Memory B cell (primary cell): ENCODE results near the gene SNPH.

Experiments used
- ATAC-seq: fragments of 150-1000 bp; cut with Tn5 transposase; 2 replicates; pipeline ENCODE4 v1.10.0; 2021; ENCODE audit warnings: low read depth, mild to moderate bottlenecking, moderate library complexity
- DNase-seq, 2 donors: peaks; one replicate each; pipeline ENCODE4 v3.0.0; 2022; ENCODE audit warnings: low spot score in 2 of 2
- H3K27ac Mint-ChIP-seq: one replicate; pipeline ENCODE4 v1.8.0; 2022; ENCODE audit warnings: mild to moderate bottlenecking, moderate library complexity, mixed read lengths
- H3K27me3 Mint-ChIP-seq: one replicate; pipeline ENCODE4 v1.8.0; 2022; ENCODE audit warnings: mixed read lengths
- H3K36me3 Mint-ChIP-seq: one replicate; pipeline ENCODE4 v1.8.0; 2022; ENCODE audit warnings: mild to moderate bottlenecking, mixed read lengths
- H3K4me1 Mint-ChIP-seq: one replicate; pipeline ENCODE4 v1.8.0; 2022; ENCODE audit warnings: mixed read lengths
- H3K4me3 Mint-ChIP-seq: one replicate; pipeline ENCODE4 v1.8.0; 2022; ENCODE audit warnings: mild to moderate bottlenecking, moderate library complexity, mixed read lengths
- H3K9me3 Mint-ChIP-seq: one replicate; pipeline ENCODE4 v1.8.0; 2022; ENCODE audit warnings: mixed read lengths

SNPH gene

DNA sequence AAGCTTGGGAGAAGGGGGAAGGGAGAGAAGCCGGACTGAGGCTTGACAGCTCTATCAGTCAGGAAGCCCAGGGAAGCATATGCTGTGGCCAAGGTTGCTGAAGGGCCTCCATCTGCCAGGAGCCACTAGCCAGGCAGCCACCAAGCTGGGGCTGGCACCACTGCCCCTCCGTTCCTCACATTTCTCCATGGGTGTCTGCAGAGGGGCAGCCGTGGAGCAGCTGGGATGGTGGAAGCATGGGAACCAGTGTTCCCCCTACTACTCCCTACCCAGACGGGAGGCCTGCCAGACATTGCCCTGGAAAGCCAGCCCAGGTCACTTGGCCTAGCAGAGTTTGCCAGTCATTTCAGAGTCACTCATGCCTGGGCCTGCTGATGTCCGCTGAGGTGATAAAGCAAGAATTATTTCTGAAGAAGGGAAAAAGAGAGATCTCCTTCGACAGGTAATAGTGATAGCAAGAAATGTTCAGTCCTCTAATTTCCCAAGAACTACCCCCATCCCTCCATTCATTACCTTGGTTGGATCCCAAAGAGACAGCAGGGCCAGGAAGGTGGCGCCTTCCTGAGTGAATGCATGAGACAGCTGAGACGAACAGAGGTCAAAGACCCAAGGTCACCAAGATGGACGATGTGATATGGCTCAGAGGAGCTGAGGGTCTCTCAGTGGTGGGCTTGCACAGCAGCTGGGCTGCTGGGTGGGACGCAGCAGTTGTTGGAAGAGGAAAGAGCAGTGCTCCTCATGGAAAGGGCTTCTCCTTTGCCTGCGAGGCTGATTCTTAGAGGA lies 21.9 kb downstream of the SNPH start:
- ATAC-seq (no peak), DNase-seq (no peak)
- Mint-ChIP-seq H3K9me3 (no peaks in the 10 kb centered on the region), H3K4me1 (no peaks in the 10 kb centered on the region), H3K27ac (no peak overlapping the region), H3K4me3 (no peak overlapping the region), H3K27me3 (peaks cover 4% of the 10 kb centered on the region), H3K36me3 (peaks cover 3% of the 10 kb centered on the region)

DNA sequence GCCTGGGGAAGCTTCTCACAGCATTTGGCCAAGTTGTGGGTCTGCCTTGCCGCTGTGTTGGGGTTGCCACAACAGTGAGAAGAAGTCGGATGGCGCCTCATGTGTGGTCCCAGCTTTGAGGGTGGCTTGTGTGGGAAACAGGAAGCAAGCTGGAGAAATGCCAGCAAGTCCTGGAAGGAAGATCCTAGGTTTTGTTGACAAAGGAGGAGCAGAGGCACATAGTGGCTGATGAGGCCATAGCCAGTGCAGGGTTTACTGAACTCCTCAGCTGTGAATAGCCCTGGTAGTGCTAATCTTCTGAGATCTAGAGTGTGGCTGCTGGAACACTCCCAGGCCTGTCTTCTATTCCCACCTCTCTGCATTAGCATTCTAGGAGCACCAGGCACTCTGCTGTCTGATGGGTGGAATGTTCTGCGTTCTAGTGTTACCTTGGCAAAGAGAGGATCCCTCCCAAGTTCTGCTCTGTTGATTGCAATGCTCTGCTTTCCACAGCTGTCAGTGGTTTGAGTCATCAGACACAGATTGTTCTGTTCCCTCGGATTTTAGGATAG lies 25.2 kb downstream of the SNPH start:
- no peaks in the 10 kb centered on the region for H3K9me3 Mint-ChIP-seq
- no peak for DNase-seq
- ATAC-seq = no peak
- no peak overlapping the region for H3K27ac Mint-ChIP-seq
- no peaks in the 10 kb centered on the region for H3K36me3 Mint-ChIP-seq
- H3K4me1 Mint-ChIP-seq = no peaks in the 10 kb centered on the region
- H3K27me3 Mint-ChIP-seq = no peaks in the 10 kb centered on the region
- H3K4me3 Mint-ChIP-seq = no peak overlapping the region

DNA sequence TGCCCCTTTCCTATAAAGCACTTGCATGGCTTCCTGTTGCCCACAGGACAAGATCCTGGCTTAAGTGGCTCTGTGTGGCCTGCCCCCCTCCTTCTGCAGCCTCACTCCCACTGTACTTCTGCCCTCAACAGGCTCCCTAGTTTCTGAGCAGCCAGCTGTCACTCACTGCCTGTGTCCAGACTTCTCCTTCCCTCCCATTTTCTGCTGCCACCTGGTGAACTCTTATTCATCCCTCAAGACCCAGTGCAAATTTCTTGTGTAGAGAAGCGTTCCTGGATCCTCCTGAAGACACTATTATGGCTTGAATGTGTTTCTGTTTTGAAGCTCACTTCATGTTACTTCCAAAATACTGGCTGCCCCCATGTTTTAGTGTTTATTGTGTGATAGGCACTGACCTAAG lies 26.5 kb downstream of the SNPH start:
- H3K9me3 Mint-ChIP-seq = no peaks in the 10 kb centered on the region
- no peaks in the 10 kb centered on the region for H3K27me3 Mint-ChIP-seq
- no peak overlapping the region for H3K4me3 Mint-ChIP-seq
- no peaks in the 10 kb centered on the region for H3K4me1 Mint-ChIP-seq
- H3K27ac Mint-ChIP-seq = no peak overlapping the region
- no peak for DNase-seq
- ATAC-seq = no peak
- no peaks in the 10 kb centered on the region for H3K36me3 Mint-ChIP-seq

DNA sequence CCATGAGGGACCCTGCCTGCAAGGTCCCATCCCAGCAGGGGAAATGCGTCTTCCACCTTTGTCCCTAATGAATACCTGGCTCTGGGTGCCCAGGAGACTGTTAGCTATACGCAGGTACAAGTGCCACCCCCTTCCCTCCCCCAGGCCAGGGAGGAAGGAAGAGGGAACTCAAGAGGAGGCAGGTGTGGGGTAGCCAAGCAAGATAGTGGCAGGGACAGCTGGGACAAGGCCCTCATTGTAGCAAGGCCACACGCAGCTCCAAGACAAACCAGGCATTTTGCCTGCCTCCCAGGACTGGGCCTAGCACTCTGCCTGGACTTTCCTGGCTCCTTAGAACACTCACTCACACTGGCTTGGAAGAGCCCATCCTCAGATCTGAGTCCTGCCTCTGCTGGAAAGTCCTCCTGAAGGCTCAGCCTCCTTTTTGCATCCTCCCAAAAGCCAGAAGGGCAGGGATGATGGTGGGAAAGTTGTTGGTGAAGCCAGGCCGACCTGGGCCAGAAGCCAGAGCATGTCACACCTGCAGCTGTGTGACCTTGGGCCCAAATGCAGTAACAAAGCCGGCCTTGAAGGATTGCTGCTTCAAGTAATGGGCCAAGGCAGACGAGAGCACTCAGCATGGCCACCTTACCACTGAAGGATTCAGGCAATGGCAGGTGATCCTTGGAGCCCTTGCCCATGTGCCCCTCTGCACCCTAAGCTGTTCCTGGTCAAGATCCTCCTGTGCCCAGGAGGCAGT lies 27.7 kb downstream of the SNPH start:
- Mint-ChIP-seq H3K27me3 (no peaks in the 10 kb centered on the region), H3K4me1 (no peaks in the 10 kb centered on the region), H3K9me3 (no peaks in the 10 kb centered on the region), H3K36me3 (no peaks in the 10 kb centered on the region), H3K27ac (no peak overlapping the region), H3K4me3 (no peak overlapping the region)
- DNase-seq = no peak
- no peak for ATAC-seq

DNA sequence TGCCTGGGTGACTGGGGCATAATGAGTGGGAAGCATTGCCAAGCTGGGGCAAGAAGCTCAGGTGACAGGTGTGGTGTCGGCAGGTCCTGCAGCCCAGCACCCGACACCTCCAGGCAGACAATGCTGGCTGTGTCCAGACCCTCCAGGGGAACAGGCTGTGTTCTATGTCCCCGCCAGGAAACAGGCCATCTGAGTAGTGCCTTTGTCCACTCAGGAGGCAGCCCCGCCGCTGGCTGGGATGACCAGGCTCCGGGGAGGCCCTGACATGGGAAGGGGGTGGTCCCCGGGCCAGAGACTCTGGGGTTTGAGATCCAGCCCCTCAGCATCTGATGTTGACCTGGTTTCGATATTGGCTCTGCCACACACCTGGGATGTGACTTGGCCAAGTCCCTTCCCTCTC lies 28.4 kb downstream of the SNPH start:
- Mint-ChIP-seq H3K4me3 (no peak overlapping the region), H3K36me3 (no peaks in the 10 kb centered on the region), H3K27me3 (no peaks in the 10 kb centered on the region), H3K4me1 (no peaks in the 10 kb centered on the region), H3K27ac (no peak overlapping the region), H3K9me3 (no peaks in the 10 kb centered on the region)
- DNase-seq = no peak
- no peak for ATAC-seq

DNA sequence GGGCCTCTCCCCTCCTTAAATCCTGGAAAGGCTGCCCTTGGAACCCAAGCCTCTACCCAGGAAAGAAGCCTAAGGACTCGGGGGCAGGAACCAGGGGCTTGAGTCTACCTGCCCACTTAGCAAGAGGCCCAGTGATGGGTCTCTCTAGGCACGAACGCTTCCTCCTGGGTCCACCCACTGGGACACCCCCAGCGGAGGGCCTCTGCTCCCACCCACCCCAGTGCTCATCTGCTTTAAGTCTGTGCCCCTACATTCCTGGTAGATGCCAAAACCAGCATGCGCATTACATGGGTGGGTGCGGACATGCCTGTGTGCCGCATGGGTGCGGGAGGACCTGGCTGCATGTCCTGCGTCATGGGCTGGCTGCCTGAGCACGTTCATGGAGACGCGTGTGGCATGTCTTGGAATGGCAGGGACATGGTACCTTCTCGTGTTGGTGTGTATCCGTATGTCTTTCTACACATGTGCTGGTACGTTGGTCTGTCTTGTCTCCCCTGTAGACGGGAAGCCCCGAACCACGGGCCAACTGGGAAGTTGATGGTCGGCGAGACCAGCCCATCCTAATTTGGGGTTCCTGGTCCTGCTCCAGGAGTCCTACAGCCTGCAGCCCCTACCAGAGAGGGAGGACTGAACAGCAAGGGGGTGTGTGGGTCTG lies 29.3 kb downstream of the SNPH start:
- Mint-ChIP-seq H3K27me3 (no peaks in the 10 kb centered on the region), H3K36me3 (no peaks in the 10 kb centered on the region), H3K4me3 (no peak overlapping the region), H3K9me3 (no peaks in the 10 kb centered on the region), H3K27ac (no peak overlapping the region), H3K4me1 (no peaks in the 10 kb centered on the region)
- DNase-seq (no peak), ATAC-seq (no peak)

DNA sequence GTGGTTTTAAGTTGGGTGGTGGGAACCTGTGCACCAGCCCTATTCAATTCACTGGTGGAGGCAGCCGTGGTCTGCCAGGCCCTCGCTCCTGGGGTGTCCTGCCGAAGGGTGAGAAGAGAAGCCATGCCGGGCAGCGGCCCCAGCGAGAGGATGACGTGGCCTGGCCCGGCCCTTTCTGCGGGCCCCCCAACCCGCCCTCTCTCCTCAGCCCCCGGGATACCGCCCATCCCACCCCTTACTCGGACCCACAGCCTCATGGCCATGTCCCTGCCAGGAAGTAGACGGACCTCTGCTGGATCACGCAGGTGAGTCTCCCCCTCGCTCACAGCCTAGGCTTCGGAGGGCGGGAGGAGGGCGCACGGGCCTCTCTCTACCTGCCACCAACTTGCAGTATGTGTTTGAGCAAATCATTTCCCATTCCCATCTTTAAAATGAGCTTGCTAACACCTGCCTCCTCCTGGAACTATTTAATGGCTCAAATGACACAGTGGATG lies 30.1 kb downstream of the SNPH start:
- Mint-ChIP-seq H3K27ac (no peak overlapping the region), H3K4me1 (peaks cover 3% of the 10 kb centered on the region), H3K27me3 (no peaks in the 10 kb centered on the region), H3K4me3 (no peak overlapping the region), H3K36me3 (no peaks in the 10 kb centered on the region), H3K9me3 (no peaks in the 10 kb centered on the region)
- ATAC-seq = no peak
- DNase-seq = no peak

DNA sequence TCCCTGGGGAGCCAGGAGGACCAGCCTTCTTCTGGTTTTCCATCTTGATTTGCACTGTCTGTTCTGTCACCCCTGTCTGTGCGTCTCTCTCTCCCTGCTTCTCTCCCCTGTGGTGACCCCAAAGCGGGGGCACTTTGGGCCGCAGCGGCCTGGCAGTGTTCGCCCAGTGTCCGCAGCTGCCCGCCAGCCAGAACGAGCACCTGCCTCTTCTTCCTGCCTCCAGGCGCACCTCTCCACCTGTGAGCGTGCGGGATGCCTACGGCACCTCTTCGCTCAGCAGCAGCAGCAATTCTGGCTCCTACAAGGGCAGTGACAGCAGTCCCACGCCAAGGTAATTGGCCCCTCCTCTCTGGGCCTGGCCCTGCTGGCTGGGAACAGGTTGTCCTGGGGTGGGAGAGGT lies 30.8 kb downstream of the SNPH start:
- no peak for DNase-seq
- H3K4me1 Mint-ChIP-seq = peaks cover 4% of the 10 kb centered on the region
- H3K27ac Mint-ChIP-seq = no peak overlapping the region
- ATAC-seq = no peak
- H3K27me3 Mint-ChIP-seq = no peaks in the 10 kb centered on the region
- no peaks in the 10 kb centered on the region for H3K36me3 Mint-ChIP-seq
- no peak overlapping the region for H3K4me3 Mint-ChIP-seq
- no peaks in the 10 kb centered on the region for H3K9me3 Mint-ChIP-seq

DNA sequence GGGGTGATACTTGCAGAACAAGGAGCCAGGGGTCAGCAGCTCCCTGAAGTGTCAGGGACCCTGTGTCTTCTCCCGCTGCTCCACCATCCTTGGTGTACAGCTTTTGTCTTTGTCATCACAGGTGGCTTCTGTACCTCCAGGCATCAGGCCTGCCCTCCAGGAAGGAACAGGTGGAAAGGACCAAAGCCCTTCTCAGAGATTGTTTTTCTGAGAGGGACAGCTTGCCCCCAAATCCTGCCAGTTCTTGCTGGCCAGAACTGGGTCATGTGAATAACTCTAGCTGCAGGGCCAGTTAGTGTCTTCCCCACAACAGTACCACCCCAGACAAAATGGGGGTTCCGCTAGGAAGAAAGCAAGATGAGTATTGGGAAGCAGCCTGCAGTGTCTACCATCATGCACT lies 31.4 kb downstream of the SNPH start:
- DNase-seq (no peak), ATAC-seq (no peak)
- Mint-ChIP-seq H3K36me3 (no peaks in the 10 kb centered on the region), H3K4me1 (peaks cover 4% of the 10 kb centered on the region), H3K4me3 (no peak overlapping the region), H3K27ac (peak overlapping the region; percentile 54), H3K27me3 (no peaks in the 10 kb centered on the region), H3K9me3 (no peaks in the 10 kb centered on the region)

DNA sequence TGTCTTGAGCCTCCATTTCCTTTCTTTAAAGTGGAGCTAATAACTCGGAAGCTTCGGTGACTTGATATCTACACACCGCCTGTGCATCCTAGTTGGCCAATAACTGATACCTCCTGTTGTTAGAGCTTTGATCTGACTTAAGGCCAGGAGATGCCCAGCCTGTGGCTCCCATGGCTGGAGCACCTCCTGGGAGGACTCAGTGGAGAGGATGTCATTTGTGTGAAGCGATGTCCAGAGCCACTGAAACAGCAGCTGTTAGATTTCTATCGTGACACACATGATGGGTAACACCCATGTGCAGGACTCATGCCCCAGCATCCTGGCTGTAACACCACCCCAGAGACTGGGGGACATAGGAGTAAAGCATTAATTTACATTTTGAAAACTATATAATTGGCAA lies 32.1 kb downstream of the SNPH start:
- no peaks in the 10 kb centered on the region for H3K9me3 Mint-ChIP-seq
- H3K4me1 Mint-ChIP-seq = peaks cover 8% of the 10 kb centered on the region
- ATAC-seq (no peak), DNase-seq (no peak)
- no peak overlapping the region for H3K4me3 Mint-ChIP-seq
- no peaks in the 10 kb centered on the region for H3K27me3 Mint-ChIP-seq
- H3K36me3 Mint-ChIP-seq = no peaks in the 10 kb centered on the region
- peak overlapping the region; percentile 54 for H3K27ac Mint-ChIP-seq

DNA sequence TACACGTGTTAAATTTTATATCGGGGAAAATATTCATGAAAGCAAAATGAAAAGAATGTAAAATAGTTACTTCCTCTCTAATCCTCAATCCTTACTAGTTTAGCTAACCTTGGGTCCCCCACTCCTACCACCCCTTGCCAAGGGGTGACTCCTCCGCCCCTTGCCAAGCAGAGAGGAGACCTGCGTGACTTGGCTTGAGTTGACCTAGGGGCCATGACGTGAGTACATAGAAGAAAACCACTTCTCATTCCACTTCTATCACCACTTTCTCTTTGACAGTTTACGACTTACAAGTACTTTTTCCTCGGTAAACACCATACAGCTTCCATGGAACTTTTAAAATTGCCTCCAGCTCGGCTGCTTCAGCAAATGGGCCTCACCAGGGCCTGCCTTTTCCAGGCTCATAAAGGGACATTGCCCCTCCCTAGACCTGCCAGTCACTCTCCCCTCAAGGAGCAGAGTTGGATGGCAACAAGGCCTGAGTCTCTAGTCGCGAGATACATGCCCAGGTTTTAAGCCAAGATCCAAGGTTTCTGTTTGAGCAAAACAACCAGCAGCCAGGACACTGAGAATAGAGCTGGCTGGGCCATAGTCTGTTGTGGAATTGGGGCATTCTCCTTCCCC lies 32.9 kb downstream of the SNPH start:
- Mint-ChIP-seq H3K4me3 (no peak overlapping the region), H3K36me3 (no peaks in the 10 kb centered on the region), H3K9me3 (no peaks in the 10 kb centered on the region), H3K27ac (no peak overlapping the region), H3K27me3 (no peaks in the 10 kb centered on the region), H3K4me1 (peaks cover 9% of the 10 kb centered on the region)
- ATAC-seq (no peak), DNase-seq (no peak)

DNA sequence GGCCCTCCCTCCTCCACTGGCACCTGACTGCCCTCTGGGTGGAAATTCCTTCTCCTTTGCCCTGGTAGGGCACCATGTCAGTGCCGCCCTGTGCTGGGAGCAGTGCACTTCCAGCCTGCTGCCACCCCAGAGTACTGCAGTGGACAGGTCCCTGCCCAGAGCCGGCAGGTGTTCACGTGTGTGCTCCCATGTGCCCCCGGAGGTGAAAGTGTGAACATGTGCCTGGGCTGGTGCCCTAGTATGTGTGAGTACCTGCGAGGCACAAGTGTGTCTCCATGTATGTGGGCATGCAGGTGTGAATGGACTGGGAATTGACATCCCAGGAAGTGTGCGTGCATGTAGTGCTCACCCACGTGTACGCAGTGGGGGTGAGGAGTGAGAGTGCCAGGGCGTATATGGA lies 33.4 kb downstream of the SNPH start:
- Mint-ChIP-seq H3K4me1 (peaks cover 9% of the 10 kb centered on the region), H3K9me3 (no peaks in the 10 kb centered on the region), H3K27ac (no peak overlapping the region), H3K27me3 (no peaks in the 10 kb centered on the region), H3K36me3 (no peaks in the 10 kb centered on the region), H3K4me3 (no peak overlapping the region)
- peak; percentile 55 for ATAC-seq
- no peak for DNase-seq

DNA sequence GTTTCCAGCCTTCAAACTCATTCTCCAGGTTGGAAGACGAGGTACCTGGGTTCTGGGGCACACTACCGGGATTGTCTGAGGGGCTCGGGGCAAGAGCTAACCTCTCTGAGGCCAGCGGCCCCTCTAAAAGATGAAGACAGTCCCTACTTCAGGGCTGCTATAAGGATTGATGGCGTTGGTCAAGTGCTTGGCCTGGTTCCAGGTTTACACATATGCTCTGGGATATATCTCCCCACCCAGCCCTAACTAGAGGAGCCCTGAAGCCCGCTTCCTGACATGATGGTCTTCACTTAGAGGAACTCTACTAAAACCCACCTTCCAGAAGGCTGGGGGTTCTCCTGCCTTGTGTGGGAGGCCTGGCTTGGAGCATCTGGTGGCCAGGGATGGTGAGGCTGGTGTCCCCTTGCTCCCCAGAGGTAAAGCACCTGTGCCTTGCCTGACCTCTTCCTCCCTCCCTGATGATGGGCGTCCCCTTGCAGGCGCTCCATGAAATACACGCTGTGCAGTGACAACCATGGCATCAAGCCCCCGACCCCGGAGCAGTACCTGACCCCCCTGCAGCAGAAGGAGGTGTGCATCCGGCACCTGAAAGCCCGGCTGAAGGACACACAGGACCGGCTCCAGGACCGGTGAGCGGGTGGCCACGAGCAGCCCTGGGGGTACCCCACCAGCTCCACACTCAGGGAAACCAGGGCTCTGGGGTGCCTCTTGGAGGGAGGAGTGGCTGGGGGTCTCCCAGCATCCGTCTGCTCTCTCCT lies 34.2 kb downstream of the SNPH start:
- Mint-ChIP-seq H3K4me1 (peaks cover 9% of the 10 kb centered on the region), H3K27me3 (no peaks in the 10 kb centered on the region), H3K9me3 (no peaks in the 10 kb centered on the region), H3K4me3 (no peak overlapping the region), H3K36me3 (peaks cover 2% of the 10 kb centered on the region), H3K27ac (no peak overlapping the region)
- no peak for DNase-seq
- ATAC-seq = no peak
